GM18511 (cell line): ENCODE measurements around the gene FBXO31.

Experiments
- ATAC-seq: cut with Tn5 transposase; IDR thresholded peaks from one replicate; pipeline ENCODE4 v1.9.1; 2021; ENCODE audit warnings: mild to moderate bottlenecking, moderate library complexity; ENCODE audit not compliant: unreplicated experiment

The FBXO31 gene

GRCh38 chr16:87383505-87384161 lies at the start of gene FBXO31:
Gene FBXO31 (minus strand): TSS chr16:87383776. CDS start chr16:87383744, 32 bp downstream.
- ATAC-seq: peak; percentile 50

GRCh38 chr16:87432330-87432915 lies 48.8 kb upstream of the FBXO31 start:
- ATAC-seq: no peak

- no peak for ATAC-seq
Observed at GRCh38 chr16:87431926-87432325, 48.4 kb upstream of the FBXO31 start.

- no peak for ATAC-seq
Observed at GRCh38 chr16:87426423-87427215, 43.0 kb upstream of the FBXO31 start.

- ATAC-seq: no peak
Observed at GRCh38 chr16:87425941-87426340, 42.4 kb upstream of the FBXO31 start.

- ATAC-seq: no peak
Observed at GRCh38 chr16:87424266-87424665, 40.7 kb upstream of the FBXO31 start.

GRCh38 chr16:87423429-87423828 lies 39.9 kb upstream of the FBXO31 start:
- ATAC-seq: no peak

- no peak for ATAC-seq
Observed at GRCh38 chr16:87422106-87422505, 38.5 kb upstream of the FBXO31 start.

- ATAC-seq: no peak
Observed at GRCh38 chr16:87421003-87421912, 37.7 kb upstream of the FBXO31 start.

- no peak for ATAC-seq
Observed at GRCh38 chr16:87420026-87421002, 36.7 kb upstream of the FBXO31 start.

GRCh38 chr16:87418644-87419043 lies 35.1 kb upstream of the FBXO31 start:
- no peak for ATAC-seq

- ATAC-seq: no peak
Observed at GRCh38 chr16:87418216-87418615, 34.6 kb upstream of the FBXO31 start.

- ATAC-seq: no peak
Observed at GRCh38 chr16:87417528-87417910, 33.9 kb upstream of the FBXO31 start.

- ATAC-seq: no peak
Observed at GRCh38 chr16:87416826-87417527, 33.4 kb upstream of the FBXO31 start.

- ATAC-seq: no peak
Observed at GRCh38 chr16:87415441-87415840, 31.9 kb upstream of the FBXO31 start.

- no peak for ATAC-seq
Observed at GRCh38 chr16:87414251-87414680, 30.7 kb upstream of the FBXO31 start.

GRCh38 chr16:87412996-87413421 lies 29.4 kb upstream of the FBXO31 start:
- no peak for ATAC-seq

- no peak for ATAC-seq
Observed at GRCh38 chr16:87412371-87412995, 28.9 kb upstream of the FBXO31 start.
